ENCODE measurements around the gene ZIC4. TPM values are rescaled to one million over a fixed set of nuclear protein-coding genes. Genes with fewer than 3 reads are reported as not detected.

Gene ZIC4
- total and polyA plus RNA-seq, 2 of the 4 experiments (the other 2 are of a cell fraction), result not detected

DNA sequence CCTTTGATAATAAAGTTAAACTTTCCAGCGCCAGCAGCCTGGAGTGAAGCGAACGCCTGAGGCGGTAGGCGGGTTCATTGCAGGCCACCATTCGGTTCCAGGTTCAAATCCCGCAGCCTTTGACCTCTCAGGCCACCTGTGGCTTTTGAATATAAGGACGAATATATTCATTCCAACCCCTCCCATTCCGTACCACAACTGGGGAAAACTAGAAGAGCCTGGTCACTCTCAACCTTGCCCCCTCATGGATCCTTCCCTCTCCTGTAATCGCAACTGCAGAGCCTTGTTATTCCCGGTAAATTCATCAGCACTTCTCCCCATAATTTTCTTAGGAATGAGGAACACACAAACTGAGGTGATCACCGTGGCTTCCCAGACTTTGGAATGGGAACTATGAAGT is 35.2 kb downstream of the ZIC4 start:
- no TSS peak for BruUV-seq (replicated peaks)
- no peak overlapping the region for H3K4ac ChIP-seq (ENCODE audit: low read depth, low read length)
- no peak overlapping the region for H2BK15ac ChIP-seq (ENCODE audit: low read depth, low read length)
- 0% methylated on average over 7 of the region's 12 CpGs; no CpG with 5 or more reads in 1 of the 2 experiments for WGBS, 2 experiments (ENCODE audit: extremely low coverage in 2 of 2, insufficient read length in 1 of 2)
- dilution Hi-C loops (cut with HindIII; ENCODE audit: low sequenced_read_pairs, unreplicated experiment) (no loop called here), intact Hi-C loops (cut with micrococcal nuclease) (no loop called here), in situ Hi-C loops (cut with MboI; ENCODE audit: low sequenced_read_pairs) (no loop called here)
- H2AK9ac ChIP-seq (replicated peaks; ENCODE audit: low read depth, low read length, poor library complexity), result no peak overlapping the region
- H3K9me3 ChIP-seq (ENCODE audit: control insufficient read depth, insufficient read depth, low read length), result peaks cover 9% of the 10 kb centered on the region
- ChIA-PET CTCF (no interaction called here), POLR2A (ENCODE audit: unreplicated experiment) (interaction anchor here (0.6 kb wide), 1 partner anchor 26 kb away, joined by 3 read pairs; no protein-coding TSS in a partner anchor)
- no peak overlapping the region for H2BK20ac ChIP-seq (ENCODE audit: low read depth, low read length)
- H2BK5ac ChIP-seq (ENCODE audit: low read depth, low read length, poor library complexity, severe bottlenecking), result no peak overlapping the region
- H3K27ac ChIP-seq (ENCODE audit: insufficient read depth, low read length), result no peak overlapping the region
- no peak overlapping the region for H4K5ac ChIP-seq (ENCODE audit: low read depth, low read length)
- H4K8ac ChIP-seq (ENCODE audit: low read depth in 2 of 2, low read length in 2 of 2), result no peak overlapping the region
- no peak overlapping the region for H3K4me2 ChIP-seq (ENCODE audit: low read depth, low read length)
- no peak overlapping the region for H3K9ac ChIP-seq (ENCODE audit: low read depth, low read length)
- TF ChIP-seq SMC3 (IDR thresholded peaks at IDR 0.05; ENCODE audit: low read depth, low read length) (no peak), CHD1 (IDR thresholded peaks at IDR 0.05; ENCODE audit: low read depth, low read length) (no peak), NFE2L2 (IDR thresholded peaks at IDR 0.05; ENCODE audit: low read depth, low read length) (no peak), RAD21 (IDR thresholded peaks at IDR 0.05; ENCODE audit: low read length) (no peak), RCOR1 (IDR thresholded peaks at IDR 0.05; ENCODE audit: insufficient replicate concordance, low read length) (no peak), BHLHE40 (IDR thresholded peaks at IDR 0.05; ENCODE audit: low read depth, low read length) (no peak), FOS (IDR thresholded peaks at IDR 0.05; ENCODE audit: low read depth, low read length) (no peak), MAZ (IDR thresholded peaks at IDR 0.05; ENCODE audit: borderline replicate concordance, low read depth, low read length) (no peak), USF2 (IDR thresholded peaks at IDR 0.05; ENCODE audit: low read depth, low read length) (no peak), CTCF (conservative IDR thresholded peaks at IDR 0.05; ENCODE audit: low read depth, low read length) (no peak), CEBPB (IDR thresholded peaks at IDR 0.05; ENCODE audit: low read depth, low read length) (no peak), MAFK (IDR thresholded peaks at IDR 0.05; ENCODE audit: low read depth, low read length) (no peak), POLR2A (IDR thresholded peaks at IDR 0.05; ENCODE audit: low read depth, low read length) (no peak), MXI1 (IDR thresholded peaks at IDR 0.05; ENCODE audit: borderline replicate concordance, low read depth, low read length) (no peak), RFX5 (IDR thresholded peaks at IDR 0.05; ENCODE audit: low read depth, low read length) (no peak)
- TF ChIP-seq, protein P1, sequence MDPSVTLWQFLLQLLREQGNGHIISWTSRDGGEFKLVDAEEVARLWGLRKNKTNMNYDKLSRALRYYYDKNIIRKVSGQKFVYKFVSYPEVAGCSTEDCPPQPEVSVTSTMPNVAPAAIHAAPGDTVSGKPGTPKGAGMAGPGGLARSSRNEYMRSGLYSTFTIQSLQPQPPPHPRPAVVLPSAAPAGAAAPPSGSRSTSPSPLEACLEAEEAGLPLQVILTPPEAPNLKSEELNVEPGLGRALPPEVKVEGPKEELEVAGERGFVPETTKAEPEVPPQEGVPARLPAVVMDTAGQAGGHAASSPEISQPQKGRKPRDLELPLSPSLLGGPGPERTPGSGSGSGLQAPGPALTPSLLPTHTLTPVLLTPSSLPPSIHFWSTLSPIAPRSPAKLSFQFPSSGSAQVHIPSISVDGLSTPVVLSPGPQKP (IDR thresholded peaks at IDR 0.05; ENCODE audit: borderline replicate concordance, low read depth, low read length), result no peak
- H3K4me3 ChIP-seq (ENCODE audit: insufficient read depth, low read depth, low read length), result no peak overlapping the region
- no peak overlapping the region for H2AFZ ChIP-seq (replicated peaks; ENCODE audit: low read length, poor library complexity)
- H3K23ac ChIP-seq (ENCODE audit: low read depth, low read length), result no peak overlapping the region
- H3K56ac ChIP-seq (ENCODE audit: extremely low read depth, insufficient read depth, low read length), result no peak overlapping the region
- no peaks in the 10 kb centered on the region for H3K4me1 ChIP-seq (ENCODE audit: control insufficient read depth, insufficient read depth, low read length)
- no peak overlapping the region for H2AK5ac ChIP-seq (ENCODE audit: low read depth, low read length)
- H3K27me3 ChIP-seq (ENCODE audit: control insufficient read depth, insufficient read depth, low read length), result peaks cover 70% of the 10 kb centered on the region
- no peak overlapping the region for H2BK120ac ChIP-seq (ENCODE audit: low read depth, low read length)
- H4K20me1 ChIP-seq (ENCODE audit: insufficient read depth, low read length), result no peaks in the 10 kb centered on the region
- no peaks in the 10 kb centered on the region for H3K79me1 ChIP-seq (ENCODE audit: low read depth in 1 of 2, low read length in 2 of 2)
- H3K18ac ChIP-seq (ENCODE audit: low read depth, low read length), result no peak overlapping the region
- H3K36me3 ChIP-seq (ENCODE audit: control insufficient read depth, insufficient read depth, low read length), result no peaks in the 10 kb centered on the region
- no peak overlapping the region for H3K14ac ChIP-seq (replicated peaks; ENCODE audit: low read depth, low read length)
- DNase-seq (no peak), ATAC-seq (ENCODE audit: low read depth) (no peak)
- H3K9me1 ChIP-seq (ENCODE audit: insufficient read depth, low read length), result no peaks in the 10 kb centered on the region
- no peak overlapping the region for H4K91ac ChIP-seq (ENCODE audit: insufficient read depth, low read depth, low read length)
